ENCODE results near the gene HOXD4. TPM values are rescaled to one million over a fixed set of nuclear protein-coding genes. Genes with fewer than 3 reads are reported as not detected.

The HOXD4 gene
- polyA plus RNA-seq, 2 of the 4 experiments (the other 2 are of a cell fraction): 0.27 to 0.87 TPM

DNA sequence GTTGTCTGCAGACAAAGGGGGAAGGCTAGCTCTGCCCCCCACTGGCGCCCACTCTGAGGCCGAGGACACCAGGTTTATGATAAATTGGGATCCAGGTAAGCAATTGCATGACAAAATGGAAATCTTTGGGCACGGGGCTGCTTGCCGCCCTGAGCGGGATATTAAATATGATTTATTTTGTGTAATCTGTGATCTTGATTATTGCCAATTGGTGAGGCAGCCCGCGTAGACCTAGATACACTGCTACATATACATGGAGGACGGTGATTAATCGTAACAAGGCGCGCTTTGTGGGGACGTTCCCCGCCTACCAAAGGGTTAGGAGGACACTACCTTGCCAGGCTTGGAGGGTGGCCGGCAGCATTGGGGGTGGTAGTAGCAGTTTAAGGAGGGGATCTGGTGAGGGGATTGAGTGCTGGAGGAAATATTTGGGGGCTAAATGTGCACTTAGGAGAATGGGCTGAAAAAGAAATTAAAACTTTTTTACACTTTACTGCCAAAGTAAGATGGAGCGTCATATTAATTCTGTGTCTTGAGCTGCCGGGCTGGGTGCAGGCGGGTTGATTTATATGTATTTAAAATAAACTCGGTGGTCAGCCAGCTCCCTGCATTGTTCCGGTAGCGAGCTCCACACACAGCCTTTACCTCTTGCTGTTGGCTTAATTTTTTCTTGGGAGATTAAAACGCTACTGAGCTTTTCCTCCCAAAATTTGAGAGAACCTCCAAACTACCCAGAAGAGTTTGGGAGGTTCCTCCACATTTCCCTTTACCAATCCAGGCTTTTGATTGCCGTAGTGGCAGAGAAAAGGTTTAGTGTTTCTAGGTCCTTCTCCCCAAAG is 9.9 kb downstream of the HOXD4 start:
- ATAC-seq (no peak), FAIRE-seq (no peak), DNase-seq (ENCODE audit: low read depth in 1 of 2, low spot score in 1 of 2) (no peak)
- no peak overlapping the region for H3K27ac ChIP-seq
- no peaks in the 10 kb centered on the region for H3K4me1 ChIP-seq
- CTCF ChIA-PET: interaction anchor here (0.9 to 2.9 kb wide), 8 partner anchors 10 to 491 kb away, joined by 3 to 15 read pairs (median 6); partner anchors contain the start of gene HOXD4
- POLR2A ChIA-PET: no interaction called here
- 84% methylated on average over 22 of the region's 22 CpGs for WGBS (ENCODE audit: missing lambda C conversion rate)
- TF ChIP-seq, protein P1, sequence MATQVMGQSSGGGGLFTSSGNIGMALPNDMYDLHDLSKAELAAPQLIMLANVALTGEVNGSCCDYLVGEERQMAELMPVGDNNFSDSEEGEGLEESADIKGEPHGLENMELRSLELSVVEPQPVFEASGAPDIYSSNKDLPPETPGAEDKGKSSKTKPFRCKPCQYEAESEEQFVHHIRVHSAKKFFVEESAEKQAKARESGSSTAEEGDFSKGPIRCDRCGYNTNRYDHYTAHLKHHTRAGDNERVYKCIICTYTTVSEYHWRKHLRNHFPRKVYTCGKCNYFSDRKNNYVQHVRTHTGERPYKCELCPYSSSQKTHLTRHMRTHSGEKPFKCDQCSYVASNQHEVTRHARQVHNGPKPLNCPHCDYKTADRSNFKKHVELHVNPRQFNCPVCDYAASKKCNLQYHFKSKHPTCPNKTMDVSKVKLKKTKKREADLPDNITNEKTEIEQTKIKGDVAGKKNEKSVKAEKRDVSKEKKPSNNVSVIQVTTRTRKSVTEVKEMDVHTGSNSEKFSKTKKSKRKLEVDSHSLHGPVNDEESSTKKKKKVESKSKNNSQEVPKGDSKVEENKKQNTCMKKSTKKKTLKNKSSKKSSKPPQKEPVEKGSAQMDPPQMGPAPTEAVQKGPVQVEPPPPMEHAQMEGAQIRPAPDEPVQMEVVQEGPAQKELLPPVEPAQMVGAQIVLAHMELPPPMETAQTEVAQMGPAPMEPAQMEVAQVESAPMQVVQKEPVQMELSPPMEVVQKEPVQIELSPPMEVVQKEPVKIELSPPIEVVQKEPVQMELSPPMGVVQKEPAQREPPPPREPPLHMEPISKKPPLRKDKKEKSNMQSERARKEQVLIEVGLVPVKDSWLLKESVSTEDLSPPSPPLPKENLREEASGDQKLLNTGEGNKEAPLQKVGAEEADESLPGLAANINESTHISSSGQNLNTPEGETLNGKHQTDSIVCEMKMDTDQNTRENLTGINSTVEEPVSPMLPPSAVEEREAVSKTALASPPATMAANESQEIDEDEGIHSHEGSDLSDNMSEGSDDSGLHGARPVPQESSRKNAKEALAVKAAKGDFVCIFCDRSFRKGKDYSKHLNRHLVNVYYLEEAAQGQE (IDR thresholded peaks at IDR 0.05): no peak
- TF ChIP-seq CHD2 (IDR thresholded peaks at IDR 0.05; ENCODE audit: low read length, partially characterized antibody) (no peak), EP300 (IDR thresholded peaks at IDR 0.05) (no peak), HOXA7 (CRISPR knock-in tag; IDR thresholded peaks at IDR 0.05) (no peak), ZC3H11A (IDR thresholded peaks at IDR 0.05) (no peak), CEBPB (IDR thresholded peaks at IDR 0.05) (no peak), HOXB13 (CRISPR knock-in tag; IDR thresholded peaks at IDR 0.05; ENCODE audit: low read depth) (no peak), SMC3 (IDR thresholded peaks at IDR 0.05) (no peak), HEYL (CRISPR knock-in tag; IDR thresholded peaks at IDR 0.05) (no peak), FOXS1 (CRISPR knock-in tag; IDR thresholded peaks at IDR 0.05) (no peak), RCOR1 (IDR thresholded peaks at IDR 0.05; ENCODE audit: low read depth, low read length) (no peak), MAFK (IDR thresholded peaks at IDR 0.05; ENCODE audit: partially characterized antibody) (no peak), EHMT2 (IDR thresholded peaks at IDR 0.05; ENCODE audit: low read depth) (no peak), FOSL2 (IDR thresholded peaks at IDR 0.05) (no peak), FOSL2 (CRISPR knock-in tag; IDR thresholded peaks at IDR 0.05) (no peak)
- no peaks in the 10 kb centered on the region for H3K9me3 ChIP-seq
- H3K4me3 ChIP-seq: no peak overlapping the region
- no peak overlapping the region for H3K4me2 ChIP-seq

DNA sequence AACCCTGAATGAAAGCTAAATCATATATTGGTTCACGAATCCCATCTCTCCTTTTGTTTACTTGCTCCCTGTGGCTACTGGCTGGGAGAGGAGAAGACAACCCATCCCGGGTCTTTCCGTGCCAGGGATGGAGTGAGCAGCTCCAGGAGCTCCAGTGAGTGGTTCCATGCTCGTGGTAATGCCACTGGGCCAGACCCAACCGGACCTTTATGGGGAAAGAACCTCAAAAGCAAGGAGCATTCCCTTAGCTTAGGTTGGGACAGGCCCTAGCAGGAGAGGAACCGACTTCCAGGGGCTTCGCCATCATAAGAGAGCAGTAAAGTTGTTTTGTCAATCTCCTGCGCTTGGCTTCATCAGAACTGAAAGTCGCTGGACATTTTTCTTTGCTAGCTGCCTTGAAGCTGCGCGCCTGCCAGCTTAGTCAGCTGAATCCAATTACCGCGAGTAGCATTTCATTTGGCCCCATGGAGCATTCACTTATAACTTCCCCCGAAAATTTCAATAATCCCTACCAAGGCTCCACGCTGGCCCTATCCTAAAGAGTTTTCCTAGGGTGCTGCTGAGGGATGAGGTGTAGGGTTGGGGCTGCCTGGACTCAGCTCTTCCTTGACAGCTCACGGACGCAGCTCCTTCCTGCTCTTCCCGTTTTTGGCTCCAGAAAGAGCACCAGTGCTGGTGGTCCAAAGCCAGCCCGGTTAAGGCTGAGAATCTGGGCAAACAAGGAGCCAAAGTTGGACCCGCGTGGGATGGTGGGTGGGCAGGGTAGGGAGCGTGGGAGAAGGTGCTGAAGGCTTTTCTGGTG is 10.7 kb downstream of the HOXD4 start:
- FAIRE-seq (no peak), ATAC-seq (no peak; a peak in 1 of 6 replicates), DNase-seq (ENCODE audit: low read depth in 1 of 2, low spot score in 1 of 2) (no peak)
- H3K9me3 ChIP-seq: no peaks in the 10 kb centered on the region
- TF ChIP-seq, protein P2, sequence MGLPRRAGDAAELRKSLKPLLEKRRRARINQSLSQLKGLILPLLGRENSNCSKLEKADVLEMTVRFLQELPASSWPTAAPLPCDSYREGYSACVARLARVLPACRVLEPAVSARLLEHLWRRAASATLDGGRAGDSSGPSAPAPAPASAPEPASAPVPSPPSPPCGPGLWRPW (IDR thresholded peaks at IDR 0.05): no peak
- TF ChIP-seq RAD21 (conservative IDR thresholded peaks at IDR 0.05 in 1 of 2, IDR thresholded peaks at IDR 0.05 in 1 of 2) (no peak), NPAS2 (CRISPR knock-in tag; IDR thresholded peaks at IDR 0.05; ENCODE audit: borderline replicate concordance) (no peak), FOSL2 (IDR thresholded peaks at IDR 0.05) (no peak), FOSL2 (CRISPR knock-in tag; IDR thresholded peaks at IDR 0.05) (no peak), RFX5 (IDR thresholded peaks at IDR 0.05) (no peak), NR3C1 (IDR thresholded peaks at IDR 0.05) (no peak), JUNB (IDR thresholded peaks at IDR 0.05) (no peak), CHD2 (IDR thresholded peaks at IDR 0.05; ENCODE audit: low read length, partially characterized antibody) (no peak), HDAC2 (IDR thresholded peaks at IDR 0.05) (no peak)
- TF ChIP-seq, protein P3, sequence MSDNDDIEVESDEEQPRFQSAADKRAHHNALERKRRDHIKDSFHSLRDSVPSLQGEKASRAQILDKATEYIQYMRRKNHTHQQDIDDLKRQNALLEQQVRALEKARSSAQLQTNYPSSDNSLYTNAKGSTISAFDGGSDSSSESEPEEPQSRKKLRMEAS (IDR thresholded peaks at IDR 0.05): no peak
- TF ChIP-seq, protein P4, sequence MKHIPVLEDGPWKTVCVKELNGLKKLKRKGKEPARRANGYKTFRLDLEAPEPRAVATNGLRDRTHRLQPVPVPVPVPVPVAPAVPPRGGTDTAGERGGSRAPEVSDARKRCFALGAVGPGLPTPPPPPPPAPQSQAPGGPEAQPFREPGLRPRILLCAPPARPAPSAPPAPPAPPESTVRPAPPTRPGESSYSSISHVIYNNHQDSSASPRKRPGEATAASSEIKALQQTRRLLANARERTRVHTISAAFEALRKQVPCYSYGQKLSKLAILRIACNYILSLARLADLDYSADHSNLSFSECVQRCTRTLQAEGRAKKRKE (CRISPR knock-in tag; IDR thresholded peaks at IDR 0.05; ENCODE audit: low read depth): no peak
- TF ChIP-seq, protein P5, sequence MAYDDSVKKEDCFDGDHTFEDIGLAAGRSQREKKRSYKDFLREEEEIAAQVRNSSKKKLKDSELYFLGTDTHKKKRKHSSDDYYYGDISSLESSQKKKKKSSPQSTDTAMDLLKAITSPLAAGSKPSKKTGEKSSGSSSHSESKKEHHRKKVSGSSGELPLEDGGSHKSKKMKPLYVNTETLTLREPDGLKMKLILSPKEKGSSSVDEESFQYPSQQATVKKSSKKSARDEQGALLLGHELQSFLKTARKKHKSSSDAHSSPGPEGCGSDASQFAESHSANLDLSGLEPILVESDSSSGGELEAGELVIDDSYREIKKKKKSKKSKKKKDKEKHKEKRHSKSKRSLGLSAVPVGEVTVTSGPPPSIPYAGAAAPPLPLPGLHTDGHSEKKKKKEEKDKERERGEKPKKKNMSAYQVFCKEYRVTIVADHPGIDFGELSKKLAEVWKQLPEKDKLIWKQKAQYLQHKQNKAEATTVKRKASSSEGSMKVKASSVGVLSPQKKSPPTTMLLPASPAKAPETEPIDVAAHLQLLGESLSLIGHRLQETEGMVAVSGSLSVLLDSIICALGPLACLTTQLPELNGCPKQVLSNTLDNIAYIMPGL (CRISPR knock-in tag; IDR thresholded peaks at IDR 0.05; ENCODE audit: borderline replicate concordance): no peak
- no peak overlapping the region for H3K4me3 ChIP-seq
- 67% methylated on average over 22 of the region's 22 CpGs for WGBS (ENCODE audit: missing lambda C conversion rate)
- ChIA-PET POLR2A (no interaction called here), CTCF (interaction anchor here (0.9 to 2.9 kb wide), 6 partner anchors 11 to 490 kb away, joined by 3 to 15 read pairs (median 6); partner anchors contain the start of gene HOXD4)
- no peak overlapping the region for H3K27ac ChIP-seq
- H3K4me1 ChIP-seq: no peaks in the 10 kb centered on the region
- no peak overlapping the region for H3K4me2 ChIP-seq
